CMK (cell line): ENCODE measurements around the gene ARID1A.

Experiments used
- DNase-seq: peaks from one replicate; pipeline ENCODE4 v3.0.0-alpha.2; 2010; ENCODE audit warnings: low read depth

Gene ARID1A

DNA sequence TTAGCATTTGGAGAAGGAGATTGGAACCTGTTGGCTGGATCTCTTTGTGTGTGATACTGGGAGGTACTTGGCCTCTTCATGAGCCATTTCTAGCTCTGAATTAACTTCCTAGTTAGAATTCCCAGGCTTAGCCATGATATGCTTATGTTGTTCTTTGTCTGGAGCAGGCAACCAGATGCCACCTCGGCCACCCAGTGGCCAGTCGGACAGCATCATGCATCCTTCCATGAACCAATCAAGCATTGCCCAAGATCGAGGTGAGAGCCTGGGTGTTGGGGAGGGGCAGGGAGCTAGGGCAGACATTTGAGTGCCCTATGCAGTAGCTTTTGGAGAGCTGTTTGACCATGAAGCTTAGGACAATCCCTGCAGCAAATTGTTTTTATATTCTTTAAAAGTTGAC lies 65.4 kb downstream of the ARID1A start:
- no peak for DNase-seq

DNA sequence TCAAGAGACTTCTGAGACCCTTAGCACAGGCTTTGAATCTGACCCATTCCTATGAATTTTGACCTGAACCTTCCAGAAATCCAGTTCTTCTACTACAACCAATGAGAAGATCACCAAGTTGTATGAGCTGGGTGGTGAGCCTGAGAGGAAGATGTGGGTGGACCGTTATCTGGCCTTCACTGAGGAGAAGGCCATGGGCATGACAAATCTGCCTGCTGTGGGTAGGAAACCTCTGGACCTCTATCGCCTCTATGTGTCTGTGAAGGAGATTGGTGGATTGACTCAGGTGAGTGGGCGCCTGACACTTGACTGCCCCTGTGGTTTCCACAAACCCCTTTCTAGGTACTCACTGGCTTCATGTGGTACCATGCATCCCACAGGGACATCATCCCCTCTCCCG lies 71.9 kb downstream of the ARID1A start:
- no peak for DNase-seq

DNA sequence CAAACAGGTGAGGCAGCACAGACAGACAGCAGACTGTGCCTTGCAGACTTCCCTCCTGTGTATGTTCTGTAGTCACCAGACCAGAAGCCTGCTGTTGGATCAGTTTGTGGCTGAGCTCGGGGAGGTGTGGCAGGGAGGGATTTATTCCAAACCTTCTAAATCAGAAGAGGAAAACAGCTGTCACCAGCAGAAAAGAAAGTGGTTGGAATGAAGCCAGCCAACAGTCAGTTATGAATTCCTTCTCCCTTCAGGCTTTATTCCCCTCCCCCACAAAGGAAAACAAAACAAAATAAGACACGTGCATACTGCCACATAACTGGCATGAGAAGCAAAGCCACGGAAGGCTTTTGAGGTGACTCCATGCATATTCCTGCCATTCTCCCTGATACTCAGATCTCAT lies 72.9 kb downstream of the ARID1A start:
- DNase-seq, result no peak

DNA sequence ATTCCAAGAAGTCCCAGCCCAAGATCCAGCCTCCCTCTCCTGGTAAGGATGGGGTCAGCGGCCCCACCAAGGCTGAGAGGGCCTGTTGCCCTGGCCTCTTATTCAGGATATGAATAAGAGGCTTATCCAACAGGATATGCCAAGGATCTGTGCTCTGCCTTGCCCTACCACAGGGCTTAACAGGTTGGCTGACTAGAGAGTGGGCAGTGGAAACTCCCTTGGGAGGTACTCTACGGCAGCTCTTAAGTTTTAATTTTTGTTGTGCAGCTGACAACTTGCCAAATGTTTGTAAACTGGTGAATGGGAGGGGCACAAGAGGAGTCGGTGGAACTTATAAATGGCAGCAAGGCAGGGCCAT lies 75.4 kb downstream of the ARID1A start:
- DNase-seq, result no peak

DNA sequence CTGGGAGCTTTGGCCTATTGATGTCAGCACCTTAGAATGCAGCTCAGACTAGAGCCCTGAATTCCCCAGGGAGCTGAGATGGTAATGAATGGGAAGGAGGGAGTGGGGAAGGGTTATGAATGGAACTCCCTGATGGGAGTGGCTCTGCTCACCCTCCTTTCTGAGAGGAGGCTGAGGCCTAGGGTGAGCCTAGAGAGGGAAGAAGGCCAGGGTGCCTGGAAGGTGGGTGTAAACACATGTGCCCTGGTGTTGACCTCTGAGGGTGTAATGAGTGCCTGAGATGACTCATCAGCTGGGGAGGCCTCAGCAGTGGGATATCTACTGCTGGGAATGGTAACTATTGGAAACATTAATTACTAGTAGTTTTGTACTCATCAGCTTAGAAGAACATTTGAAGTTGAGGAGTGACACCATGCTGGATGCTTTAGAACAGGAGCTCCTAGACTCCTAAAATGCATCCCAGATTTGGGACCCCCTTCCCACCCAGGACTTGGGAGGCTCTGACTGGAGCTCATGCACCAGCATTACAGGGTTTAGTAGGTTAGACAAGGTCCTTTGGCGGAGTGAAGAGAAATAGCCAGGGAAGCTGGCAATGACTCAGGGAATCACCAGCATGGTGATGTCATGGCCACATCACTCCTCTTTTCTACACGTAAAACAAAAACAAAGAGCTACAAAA lies 76.0 kb downstream of the ARID1A start:
- DNase-seq, result no peak

DNA sequence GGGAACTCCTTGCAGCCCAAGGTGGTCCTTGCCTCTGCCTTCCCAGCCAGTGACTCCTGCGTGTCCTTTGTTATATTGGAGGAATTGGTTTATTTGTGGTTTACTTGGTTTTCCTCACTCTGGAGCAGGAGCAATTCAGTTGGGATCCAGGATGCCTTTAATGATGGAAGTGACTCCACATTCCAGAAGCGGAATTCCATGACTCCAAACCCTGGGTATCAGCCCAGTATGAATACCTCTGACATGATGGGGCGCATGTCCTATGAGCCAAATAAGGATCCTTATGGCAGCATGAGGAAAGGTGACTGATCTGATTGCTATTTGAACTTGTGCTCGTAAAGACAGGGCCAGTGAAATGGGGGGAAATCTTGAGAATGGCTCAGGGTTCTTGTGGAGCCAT lies 76.9 kb downstream of the ARID1A start:
- no peak for DNase-seq

DNA sequence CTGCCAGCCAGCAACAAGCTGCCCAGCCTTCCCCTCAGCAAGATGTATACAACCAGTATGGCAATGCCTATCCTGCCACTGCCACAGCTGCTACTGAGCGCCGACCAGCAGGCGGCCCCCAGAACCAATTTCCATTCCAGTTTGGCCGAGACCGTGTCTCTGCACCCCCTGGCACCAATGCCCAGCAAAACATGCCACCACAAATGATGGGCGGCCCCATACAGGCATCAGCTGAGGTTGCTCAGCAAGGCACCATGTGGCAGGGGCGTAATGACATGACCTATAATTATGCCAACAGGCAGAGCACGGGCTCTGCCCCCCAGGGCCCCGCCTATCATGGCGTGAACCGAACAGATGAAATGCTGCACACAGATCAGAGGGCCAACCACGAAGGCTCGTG lies 78.6 kb downstream of the ARID1A start:
- no peak for DNase-seq

DNA sequence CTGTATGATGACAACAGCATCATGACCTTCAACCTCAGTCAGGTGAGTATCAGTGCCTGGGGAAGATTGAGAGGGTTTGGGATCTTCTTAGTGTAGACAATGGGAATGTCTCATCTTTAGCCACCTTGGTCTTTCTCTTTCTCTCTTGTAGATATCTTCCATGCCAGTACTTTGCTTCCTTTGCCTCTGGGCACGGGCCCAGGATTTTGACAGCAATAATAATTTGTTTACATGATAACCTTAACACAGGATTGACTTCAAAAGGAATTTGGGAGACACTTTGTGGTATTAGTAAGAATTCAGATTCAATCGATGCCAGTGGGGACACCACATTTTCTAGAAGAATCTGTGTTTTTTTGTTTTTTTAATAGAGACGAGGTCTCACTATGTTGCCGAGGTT lies 79.9 kb downstream of the ARID1A start:
- no peak for DNase-seq

DNA sequence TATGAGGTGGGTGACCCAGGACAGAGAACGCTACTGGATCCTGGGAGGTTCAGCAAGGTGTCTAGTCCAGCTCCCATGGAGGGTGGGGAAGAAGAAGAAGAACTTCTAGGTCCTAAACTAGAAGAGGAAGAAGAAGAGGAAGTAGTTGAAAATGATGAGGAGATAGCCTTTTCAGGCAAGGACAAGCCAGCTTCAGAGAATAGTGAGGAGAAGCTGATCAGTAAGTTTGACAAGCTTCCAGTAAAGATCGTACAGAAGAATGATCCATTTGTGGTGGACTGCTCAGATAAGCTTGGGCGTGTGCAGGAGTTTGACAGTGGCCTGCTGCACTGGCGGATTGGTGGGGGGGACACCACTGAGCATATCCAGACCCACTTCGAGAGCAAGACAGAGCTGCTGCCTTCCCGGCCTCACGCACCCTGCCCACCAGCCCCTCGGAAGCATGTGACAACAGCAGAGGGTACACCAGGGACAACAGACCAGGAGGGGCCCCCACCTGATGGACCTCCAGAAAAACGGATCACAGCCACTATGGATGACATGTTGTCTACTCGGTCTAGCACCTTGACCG lies 83.4 kb downstream of the ARID1A start:
- peak; percentile 66 for DNase-seq

DNA sequence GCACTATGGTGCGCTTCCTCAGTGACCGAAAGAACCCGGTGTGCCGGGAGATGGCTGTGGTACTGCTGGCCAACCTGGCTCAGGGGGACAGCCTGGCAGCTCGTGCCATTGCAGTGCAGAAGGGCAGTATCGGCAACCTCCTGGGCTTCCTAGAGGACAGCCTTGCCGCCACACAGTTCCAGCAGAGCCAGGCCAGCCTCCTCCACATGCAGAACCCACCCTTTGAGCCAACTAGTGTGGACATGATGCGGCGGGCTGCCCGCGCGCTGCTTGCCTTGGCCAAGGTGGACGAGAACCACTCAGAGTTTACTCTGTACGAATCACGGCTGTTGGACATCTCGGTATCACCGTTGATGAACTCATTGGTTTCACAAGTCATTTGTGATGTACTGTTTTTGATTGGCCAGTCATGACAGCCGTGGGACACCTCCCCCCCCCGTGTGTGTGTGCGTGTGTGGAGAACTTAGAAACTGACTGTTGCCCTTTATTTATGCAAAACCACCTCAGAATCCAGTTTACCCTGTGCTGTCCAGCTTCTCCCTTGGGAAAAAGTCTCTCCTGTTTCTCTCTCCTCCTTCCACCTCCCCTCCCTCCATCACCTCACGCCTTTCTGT lies 84.6 kb downstream of the ARID1A start:
- DNase-seq, result no peak

DNA sequence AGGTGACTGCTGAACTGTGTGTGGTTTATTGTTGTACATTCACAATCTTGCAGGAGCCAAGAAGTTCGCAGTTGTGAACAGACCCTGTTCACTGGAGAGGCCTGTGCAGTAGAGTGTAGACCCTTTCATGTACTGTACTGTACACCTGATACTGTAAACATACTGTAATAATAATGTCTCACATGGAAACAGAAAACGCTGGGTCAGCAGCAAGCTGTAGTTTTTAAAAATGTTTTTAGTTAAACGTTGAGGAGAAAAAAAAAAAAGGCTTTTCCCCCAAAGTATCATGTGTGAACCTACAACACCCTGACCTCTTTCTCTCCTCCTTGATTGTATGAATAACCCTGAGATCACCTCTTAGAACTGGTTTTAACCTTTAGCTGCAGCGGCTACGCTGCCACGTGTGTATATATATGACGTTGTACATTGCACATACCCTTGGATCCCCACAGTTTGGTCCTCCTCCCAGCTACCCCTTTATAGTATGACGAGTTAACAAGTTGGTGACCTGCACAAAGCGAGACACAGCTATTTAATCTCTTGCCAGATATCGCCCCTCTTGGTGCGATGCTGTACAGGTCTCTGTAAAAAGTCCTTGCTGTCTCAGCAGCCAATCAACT lies 85.5 kb downstream of the ARID1A start:
- DNase-seq, result no peak

DNA sequence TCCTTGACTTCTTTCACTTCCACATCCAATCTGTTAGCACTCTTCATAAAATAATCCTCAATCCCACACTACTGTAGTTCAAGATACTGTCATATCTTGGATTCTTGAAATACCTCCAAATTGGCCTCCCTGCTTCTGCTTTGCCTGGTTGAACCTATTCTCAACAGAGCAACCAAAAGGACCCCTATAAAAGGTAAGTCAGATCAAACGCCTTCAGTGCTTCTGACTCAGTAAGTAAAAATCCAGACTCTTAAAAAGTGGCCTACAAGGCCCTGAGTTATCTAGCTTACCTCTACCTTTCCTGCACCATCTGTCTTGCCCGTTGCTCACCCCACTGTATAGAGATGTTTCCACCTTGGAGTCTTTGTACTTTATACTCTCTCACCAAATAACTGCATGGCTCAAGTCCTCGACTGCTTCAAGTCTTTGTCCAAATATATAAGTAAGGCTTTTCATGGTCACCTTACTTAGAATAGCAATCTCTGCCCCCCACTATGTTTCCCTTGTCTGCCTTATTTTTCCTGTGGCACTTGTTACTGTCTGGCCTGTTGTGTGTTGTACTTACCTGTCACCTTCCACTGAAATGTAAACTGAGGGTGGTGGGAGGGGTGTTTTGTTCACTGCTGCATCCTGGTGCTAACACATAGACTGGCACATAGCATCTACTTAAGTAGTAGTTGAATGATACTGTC lies 86.9 kb downstream of the ARID1A start:
- DNase-seq, result no peak

DNA sequence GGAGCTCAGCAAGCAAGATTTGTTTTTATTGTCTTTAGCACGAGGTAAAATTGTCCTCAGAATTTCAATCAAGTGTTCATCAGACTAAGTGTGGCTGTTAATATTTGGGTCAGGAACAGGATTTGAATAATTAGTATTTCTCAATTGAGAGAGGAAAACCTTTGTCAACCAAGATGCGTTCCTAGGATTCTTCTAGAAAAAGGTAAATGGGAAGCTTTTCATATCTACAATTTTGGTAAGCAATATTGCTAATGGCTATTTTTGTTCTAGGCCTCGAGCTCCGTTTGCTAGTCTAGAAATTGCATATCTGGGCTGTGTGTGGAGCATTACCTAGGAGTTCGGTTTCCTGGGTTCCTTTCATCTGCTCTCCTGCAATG lies 87.8 kb downstream of the ARID1A start:
- DNase-seq, result no peak

DNA sequence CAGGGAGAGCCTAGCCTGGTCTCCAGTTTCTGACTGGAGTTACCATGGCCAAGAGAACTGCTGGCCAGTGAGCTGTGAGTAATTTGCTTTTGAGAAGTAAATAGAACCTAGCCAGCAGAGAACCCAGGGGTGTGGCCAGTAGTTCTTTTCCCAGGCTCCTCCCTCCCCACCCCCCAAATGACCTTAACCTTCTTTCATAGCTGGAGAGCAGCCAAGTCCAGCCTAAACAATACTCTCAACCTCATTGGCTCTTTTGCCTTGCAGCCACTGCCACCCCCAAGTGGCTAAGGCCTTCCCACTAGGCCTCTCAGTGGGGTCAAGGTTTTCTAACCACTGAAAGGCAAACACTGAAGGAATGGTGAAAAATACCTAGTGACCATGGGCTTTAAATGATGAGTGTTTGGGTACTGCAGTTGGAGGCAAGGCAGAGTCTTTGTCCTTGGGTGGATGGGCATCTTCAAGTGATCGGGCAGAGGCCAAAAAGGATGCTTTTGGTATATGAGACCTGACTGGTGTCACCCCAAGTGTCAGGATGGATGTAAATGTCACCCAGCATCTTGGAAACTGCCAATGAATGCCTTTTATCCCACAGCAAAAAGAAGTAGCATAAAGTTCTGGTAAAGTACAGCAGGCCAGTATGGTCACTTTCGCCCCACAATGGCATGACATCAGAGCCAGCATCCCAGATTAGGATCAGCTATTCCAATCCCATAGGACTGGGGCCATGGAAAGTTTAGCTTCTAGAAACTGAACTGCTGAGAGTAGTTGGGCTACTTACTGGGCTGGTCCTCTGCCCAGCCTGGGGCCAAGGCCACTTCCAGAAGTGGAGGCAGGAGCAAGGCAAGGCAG lies 88.4 kb downstream of the ARID1A start:
- peak; percentile 89 for DNase-seq

DNA sequence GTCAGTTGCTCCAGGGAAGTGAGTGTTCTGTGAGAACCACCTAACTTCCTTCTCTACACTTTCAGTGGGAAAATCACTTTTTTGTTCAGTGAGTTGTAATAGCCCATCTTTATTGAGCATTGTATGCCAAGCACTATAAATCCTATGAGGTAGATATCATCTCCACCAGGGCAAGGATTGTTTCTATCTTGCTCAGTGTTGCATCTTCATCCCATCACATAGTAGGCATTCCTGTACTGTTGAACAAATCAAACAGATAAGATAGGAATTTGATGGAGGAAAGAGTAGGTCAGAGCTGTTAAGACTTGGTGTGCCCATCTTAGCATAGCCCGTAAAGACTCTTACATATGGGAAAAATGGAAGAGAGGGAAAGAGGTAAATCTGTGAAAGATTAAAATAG lies 89.1 kb downstream of the ARID1A start:
- no peak for DNase-seq

DNA sequence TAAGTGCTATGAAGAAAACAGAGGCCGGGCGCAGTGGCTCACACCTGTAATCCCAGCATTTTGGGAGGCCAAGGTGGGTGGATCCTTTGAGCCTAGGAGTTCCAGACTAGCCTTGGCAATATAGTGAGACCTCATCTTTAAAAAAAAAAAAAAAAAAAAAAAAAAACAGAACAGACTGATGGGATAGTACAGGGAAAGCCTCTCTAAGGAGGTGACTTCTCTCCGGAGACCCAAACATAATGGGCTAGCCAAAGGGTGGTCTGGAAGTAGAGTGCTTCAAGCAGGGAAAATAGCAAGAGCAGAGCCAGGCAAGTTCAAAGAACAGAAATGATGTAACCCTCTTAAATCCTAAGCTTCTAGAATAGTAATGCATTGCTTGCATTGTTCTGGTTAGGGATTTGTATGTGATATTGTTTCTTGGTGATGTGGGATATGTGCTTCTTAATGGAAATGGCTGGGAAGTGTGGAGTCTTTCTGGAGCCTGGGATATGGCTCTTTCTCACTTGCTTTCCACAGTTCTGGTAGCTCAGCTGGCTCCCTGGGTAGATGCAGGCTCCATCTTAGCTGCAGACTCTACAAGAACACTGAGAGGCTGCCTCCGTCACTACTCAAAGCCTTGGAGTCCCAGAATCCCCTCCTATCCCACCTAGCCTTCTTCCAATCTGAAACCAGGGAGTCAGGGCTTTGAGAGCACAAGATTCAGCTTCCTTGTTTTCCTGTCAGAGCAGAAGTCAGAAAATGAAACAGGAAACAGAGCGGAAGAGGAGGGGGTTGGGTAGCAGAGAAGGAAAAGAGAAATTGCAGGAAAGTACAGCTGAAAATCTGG lies 90.0 kb downstream of the ARID1A start:
- DNase-seq, result no peak

DNA sequence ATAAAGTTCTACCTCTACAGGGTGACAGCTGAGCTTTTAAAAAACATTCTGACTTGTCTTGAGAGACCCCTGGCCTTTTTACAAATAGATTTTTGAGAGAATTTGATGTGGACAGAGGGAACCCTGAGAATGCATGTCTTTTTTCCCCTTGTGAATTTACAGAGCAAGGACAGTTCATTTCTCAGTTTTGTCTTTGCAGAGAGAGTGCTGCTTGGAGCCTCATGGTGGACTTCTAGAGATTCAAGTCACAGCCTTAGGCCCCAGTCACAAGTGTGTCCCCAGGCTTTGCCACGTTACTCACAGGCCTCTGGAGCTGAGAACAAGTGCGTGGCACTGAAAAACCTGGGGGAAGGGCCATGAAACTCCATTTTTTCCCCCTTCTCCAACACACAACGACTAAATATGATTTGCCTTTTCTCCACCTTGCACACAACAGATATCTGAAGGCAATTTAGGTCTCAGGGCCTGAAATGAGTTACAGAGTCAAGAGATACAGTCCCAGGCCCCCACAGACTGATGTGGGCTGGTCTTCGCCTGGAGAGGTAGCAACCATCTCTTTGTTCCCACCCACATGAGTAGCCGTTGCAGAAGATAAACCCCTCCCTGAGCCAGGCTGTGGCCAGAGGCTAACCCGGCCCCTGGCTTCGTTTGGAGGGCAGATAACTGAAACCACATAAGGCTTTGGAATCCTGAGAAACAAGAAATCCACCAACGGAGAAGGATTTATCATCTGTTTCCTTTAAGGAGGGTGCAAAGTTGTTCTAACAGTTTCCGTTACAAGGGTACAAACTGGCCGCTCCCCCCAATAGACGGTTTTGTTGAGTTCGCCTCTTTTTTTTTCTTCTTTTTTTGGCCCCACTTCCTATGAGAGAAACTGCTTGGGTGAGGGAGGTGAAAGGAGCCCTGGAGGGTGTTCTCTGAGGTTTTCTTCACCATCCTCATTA lies 90.9 kb downstream of the ARID1A start:
- peak; percentile 83 for DNase-seq

DNA sequence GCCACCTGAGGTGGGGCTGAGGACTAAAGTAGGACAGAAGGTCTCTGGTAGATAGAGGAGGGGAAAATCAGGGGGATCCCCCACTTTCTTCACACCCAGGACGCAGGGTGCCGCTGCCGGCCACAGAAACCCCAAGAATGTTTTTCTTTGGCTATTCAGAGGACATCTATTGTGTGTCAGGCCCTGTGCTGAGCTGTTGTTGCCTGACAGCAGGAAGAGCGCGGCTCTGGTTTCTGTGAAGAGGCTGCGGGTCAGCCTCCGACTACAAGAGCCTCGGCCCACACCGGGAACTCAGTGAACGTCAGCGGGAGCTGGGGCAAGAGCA lies 91.5 kb downstream of the ARID1A start:
- peak; percentile 59 for DNase-seq

DNA sequence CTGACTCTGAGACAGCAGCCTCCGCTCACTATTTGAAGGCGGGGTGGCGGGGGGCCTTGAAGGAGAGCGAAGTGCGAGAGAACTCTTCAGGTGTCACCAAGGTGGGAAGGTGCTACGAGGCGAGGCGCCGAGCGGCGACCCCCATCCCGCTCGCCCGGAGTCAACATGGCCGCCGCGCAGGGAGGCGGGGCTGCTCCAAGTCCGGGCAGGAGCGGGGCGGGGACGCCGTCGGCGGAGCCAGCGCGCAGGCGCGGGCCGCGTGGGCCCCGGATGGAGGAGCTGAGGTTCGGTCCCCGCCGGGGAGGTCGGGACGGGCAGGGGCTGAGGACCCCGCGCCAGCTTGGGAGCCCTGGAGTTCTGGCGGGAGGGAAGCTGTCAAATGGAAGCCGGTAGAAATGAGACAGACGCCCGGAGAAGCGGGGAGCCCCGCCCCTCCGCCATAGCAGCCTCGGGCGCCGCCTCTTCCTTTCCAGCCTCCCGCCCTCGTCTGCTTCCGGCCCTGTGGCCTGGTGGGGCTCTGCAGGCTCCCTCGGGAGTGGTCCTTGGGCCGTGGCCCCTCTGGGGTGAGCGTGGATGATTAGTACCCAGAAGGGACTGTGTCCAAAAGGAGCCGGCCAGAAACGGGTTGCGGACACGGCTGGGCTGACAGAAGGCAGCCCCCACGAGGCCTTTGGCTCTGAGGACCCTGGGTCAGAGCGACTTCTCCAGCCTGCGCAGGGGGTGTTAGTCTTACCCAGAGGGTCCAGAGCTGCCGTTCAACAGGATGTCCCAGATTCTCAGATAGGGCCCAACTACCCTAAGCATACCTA lies 92.1 kb downstream of the ARID1A start, which contains the start of gene PIGV:
PIGV (plus strand) TSS at position 245 of the 809 bp plus-strand sequence. CDS start 2,866 bp downstream, outside the sequence.
- peak; percentile 80 for DNase-seq
